C4-2B (cell line): ENCODE data around the gene CRIP1.

Source experiments
- ZFX ChIP-seq: fragments of 450-650 bp; IDR thresholded peaks from 2 replicates; pipeline ENCODE4 v1.6.1; 2017
- TF ChIP-seq, protein P1 (sequence below): fragments of 450-650 bp; conservative IDR thresholded peaks from 2 replicates; pipeline ENCODE4 v1.5.1; 2017; ENCODE audit warnings: mild to moderate bottlenecking

- TF ChIP-seq, protein P1, sequence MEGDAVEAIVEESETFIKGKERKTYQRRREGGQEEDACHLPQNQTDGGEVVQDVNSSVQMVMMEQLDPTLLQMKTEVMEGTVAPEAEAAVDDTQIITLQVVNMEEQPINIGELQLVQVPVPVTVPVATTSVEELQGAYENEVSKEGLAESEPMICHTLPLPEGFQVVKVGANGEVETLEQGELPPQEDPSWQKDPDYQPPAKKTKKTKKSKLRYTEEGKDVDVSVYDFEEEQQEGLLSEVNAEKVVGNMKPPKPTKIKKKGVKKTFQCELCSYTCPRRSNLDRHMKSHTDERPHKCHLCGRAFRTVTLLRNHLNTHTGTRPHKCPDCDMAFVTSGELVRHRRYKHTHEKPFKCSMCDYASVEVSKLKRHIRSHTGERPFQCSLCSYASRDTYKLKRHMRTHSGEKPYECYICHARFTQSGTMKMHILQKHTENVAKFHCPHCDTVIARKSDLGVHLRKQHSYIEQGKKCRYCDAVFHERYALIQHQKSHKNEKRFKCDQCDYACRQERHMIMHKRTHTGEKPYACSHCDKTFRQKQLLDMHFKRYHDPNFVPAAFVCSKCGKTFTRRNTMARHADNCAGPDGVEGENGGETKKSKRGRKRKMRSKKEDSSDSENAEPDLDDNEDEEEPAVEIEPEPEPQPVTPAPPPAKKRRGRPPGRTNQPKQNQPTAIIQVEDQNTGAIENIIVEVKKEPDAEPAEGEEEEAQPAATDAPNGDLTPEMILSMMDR: no peak
- TF ChIP-seq ZFX: no peak
These were observed 8.9 kb upstream of the CRIP1 start for GRCh38 chr14:105477660-105478397.
